Parathyroid adenoma (tissue), 2 donors: ENCODE results near the gene PARVB.

Source experiments
- H2AFZ ChIP-seq: fragments of 300-600 bp; sonication (generic); one replicate; pipeline ENCODE4 v1.7.0; 2017; ENCODE audit warnings: antibody characterized with exemption, mild to moderate bottlenecking
- H3K27ac ChIP-seq: fragments of 300-600 bp; sonication (generic); one replicate; pipeline ENCODE4 v1.7.0; 2017
- H3K27me3 ChIP-seq: fragments of 300-600 bp; sonication (generic); one replicate; pipeline ENCODE4 v1.7.0; 2017; ENCODE audit warnings: low read length; ENCODE audit not compliant: control insufficient read depth, insufficient read depth
- H3K36me3 ChIP-seq: fragments of 300-600 bp; sonication (generic); one replicate; pipeline ENCODE4 v1.7.0; 2017; ENCODE audit warnings: low read length; ENCODE audit not compliant: control insufficient read depth, insufficient read depth
- H3K4me1 ChIP-seq: fragments of 300-600 bp; sonication (generic); one replicate; pipeline ENCODE4 v1.7.0; 2017; ENCODE audit warnings: control low read depth
- H3K4me2 ChIP-seq: fragments of 300-600 bp; sonication (generic); one replicate; pipeline ENCODE4 v1.7.0; 2017; ENCODE audit warnings: low read length
- H3K4me3 ChIP-seq: fragments of 300-600 bp; sonication (generic); one replicate; pipeline ENCODE4 v1.7.0; 2017; ENCODE audit warnings: low read depth, low read length
- H3K79me2 ChIP-seq: fragments of 300-600 bp; sonication (generic); one replicate; pipeline ENCODE4 v1.7.0; 2017; ENCODE audit warnings: control low read depth
- H3K9ac ChIP-seq: fragments of 300-600 bp; sonication (generic); one replicate; pipeline ENCODE4 v1.7.0; 2017; ENCODE audit warnings: mild to moderate bottlenecking
- H3K9me3 ChIP-seq: fragments of 300-600 bp; sonication (generic); one replicate; pipeline ENCODE4 v1.7.0; 2017; ENCODE audit warnings: low read length; ENCODE audit not compliant: control insufficient read depth
- TF ChIP-seq, protein P1 (sequence below): fragments of 300-600 bp; sonication (generic); IDR thresholded peaks from one replicate; pipeline ENCODE4 v1.7.0; 2017; ENCODE audit warnings: antibody characterized with exemption, mild to moderate bottlenecking
- donor health status: primary hyperparathyroidism.

The PARVB gene

DNA sequence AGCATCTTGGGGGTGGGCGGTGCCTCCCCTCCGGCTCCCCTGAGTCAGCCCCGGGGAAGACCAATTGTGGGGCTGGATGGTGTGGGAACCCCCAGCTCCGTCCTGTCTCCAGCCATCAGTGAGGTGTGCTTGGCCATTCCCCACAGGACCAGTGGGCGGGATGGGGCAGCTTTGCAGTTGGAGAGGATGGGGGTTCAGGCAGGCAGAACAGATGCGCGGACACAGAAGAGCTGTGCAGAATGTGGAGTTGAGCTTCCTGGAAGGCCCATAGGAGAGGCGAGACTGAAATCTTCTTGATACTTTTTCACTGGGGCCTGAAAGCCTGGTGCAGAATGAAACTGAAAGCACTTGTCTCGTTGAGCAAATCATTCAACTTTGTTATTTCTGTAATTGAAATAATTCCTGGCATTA, 23.8 kb downstream of the PARVB start:
- Histone ChIP-seq H2AFZ (no peak overlapping the region), H3K36me3 (no peaks in the 10 kb centered on the region), H3K27me3 (no peaks in the 10 kb centered on the region), H3K4me2 (no peak overlapping the region), H3K79me2 (no peaks in the 10 kb centered on the region), H3K4me3 (no peak overlapping the region), H3K9me3 (no peaks in the 10 kb centered on the region), H3K27ac (no peak overlapping the region), H3K9ac (no peak overlapping the region), H3K4me1 (no peaks in the 10 kb centered on the region)
- TF ChIP-seq, protein P1, sequence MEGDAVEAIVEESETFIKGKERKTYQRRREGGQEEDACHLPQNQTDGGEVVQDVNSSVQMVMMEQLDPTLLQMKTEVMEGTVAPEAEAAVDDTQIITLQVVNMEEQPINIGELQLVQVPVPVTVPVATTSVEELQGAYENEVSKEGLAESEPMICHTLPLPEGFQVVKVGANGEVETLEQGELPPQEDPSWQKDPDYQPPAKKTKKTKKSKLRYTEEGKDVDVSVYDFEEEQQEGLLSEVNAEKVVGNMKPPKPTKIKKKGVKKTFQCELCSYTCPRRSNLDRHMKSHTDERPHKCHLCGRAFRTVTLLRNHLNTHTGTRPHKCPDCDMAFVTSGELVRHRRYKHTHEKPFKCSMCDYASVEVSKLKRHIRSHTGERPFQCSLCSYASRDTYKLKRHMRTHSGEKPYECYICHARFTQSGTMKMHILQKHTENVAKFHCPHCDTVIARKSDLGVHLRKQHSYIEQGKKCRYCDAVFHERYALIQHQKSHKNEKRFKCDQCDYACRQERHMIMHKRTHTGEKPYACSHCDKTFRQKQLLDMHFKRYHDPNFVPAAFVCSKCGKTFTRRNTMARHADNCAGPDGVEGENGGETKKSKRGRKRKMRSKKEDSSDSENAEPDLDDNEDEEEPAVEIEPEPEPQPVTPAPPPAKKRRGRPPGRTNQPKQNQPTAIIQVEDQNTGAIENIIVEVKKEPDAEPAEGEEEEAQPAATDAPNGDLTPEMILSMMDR = no peak

DNA sequence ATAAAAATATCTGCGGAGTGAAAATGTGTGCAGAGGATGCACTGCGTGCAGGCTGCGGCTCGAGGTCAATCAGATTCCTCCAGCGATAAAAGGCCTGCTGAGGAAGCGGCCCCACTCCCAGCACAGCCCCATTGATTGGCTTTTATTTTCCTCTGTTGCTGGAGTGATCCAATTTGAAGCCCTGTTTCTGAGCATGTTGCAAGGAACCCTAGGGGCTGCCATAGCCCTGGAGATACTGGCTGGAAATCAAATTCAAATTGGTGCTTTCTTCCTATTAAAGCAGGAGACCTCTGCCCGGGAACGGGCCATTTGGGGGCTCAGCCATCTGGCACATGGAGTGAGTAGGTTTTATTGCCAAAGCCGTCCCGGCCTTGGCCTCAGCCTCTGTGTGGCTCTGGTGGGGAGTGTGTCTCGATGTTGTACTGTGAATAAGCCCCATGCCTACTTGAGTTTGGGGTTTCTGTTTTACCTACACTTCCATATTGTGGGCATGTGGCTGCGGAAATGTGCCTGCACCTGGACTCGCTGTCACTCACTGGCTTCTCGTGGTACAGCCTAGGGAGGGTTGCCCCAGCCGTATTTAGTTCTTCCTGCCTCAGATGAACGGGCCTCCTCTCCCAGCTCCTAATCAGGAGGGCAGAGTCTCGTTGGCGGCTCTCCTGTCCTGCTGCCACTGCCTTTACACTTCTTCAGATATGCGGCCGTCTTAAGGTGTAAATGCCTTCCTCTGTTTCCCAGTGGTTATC, 25.6 kb downstream of the PARVB start:
- Histone ChIP-seq H3K4me2 (no peak overlapping the region), H3K27ac (no peak overlapping the region), H3K27me3 (no peaks in the 10 kb centered on the region), H3K79me2 (no peaks in the 10 kb centered on the region), H2AFZ (no peak overlapping the region), H3K9me3 (no peaks in the 10 kb centered on the region), H3K4me1 (no peaks in the 10 kb centered on the region), H3K9ac (no peak overlapping the region), H3K36me3 (no peaks in the 10 kb centered on the region), H3K4me3 (no peak overlapping the region)
- TF ChIP-seq, protein P1 = no peak

DNA sequence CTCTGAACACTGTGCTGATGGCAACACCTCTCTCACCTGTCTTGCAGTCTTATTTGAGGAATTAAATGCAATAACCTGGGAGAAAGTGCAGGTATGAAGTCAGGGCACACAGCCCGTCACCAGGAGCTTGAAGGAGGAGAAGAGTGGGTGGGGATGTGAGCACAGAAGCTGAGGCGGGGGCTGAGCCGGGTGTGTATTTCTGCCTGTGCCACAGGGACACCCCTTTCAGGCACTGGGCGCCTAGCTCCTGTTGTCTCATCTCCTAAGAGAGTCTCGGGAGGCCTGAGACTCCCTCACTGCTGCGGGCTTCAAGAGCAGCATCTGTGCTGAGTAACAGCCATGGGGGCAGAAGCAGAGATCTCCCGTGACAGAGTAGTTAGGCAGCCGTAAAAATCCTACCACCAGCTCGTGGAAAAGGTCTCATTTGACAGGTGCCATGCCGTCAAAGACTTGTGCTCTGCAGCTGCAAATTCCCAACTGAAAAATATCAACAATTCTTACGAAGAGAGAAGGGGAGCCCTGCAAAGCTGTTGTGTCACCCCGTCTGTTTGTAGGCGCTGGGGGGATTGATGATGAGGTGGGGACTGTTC, 26.8 kb downstream of the PARVB start:
- TF ChIP-seq, protein P1 = no peak
- no peaks in the 10 kb centered on the region for H3K79me2 ChIP-seq
- H3K4me2 ChIP-seq = no peak overlapping the region
- no peaks in the 10 kb centered on the region for H3K9me3 ChIP-seq
- H2AFZ ChIP-seq = no peak overlapping the region
- no peaks in the 10 kb centered on the region for H3K4me1 ChIP-seq
- H3K27me3 ChIP-seq = no peaks in the 10 kb centered on the region
- H3K9ac ChIP-seq = no peak overlapping the region
- no peaks in the 10 kb centered on the region for H3K36me3 ChIP-seq
- no peak overlapping the region for H3K27ac ChIP-seq
- H3K4me3 ChIP-seq = no peak overlapping the region

DNA sequence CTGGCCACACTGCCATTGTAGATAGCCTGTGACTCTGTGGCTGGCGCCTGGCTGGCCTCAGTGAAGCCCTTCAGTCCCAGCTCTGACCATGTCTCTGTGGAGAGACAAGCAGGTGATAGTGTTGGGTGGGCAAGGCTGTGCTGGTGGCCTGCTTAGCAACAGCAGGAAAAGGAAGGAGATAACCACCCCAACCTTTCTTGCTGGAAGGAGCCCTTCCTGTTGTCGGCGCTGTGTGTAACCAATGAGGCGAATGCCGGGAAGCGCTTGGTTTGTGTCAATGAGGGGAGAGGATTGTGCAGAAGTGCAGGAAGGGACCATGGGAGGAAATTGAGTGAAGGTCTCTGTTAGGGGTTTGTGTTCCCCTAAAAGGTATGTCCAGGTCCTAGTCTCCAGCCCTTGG, 27.3 kb downstream of the PARVB start:
- Histone ChIP-seq H2AFZ (no peak overlapping the region), H3K79me2 (no peaks in the 10 kb centered on the region), H3K36me3 (no peaks in the 10 kb centered on the region), H3K27me3 (no peaks in the 10 kb centered on the region), H3K4me3 (no peak overlapping the region), H3K27ac (no peak overlapping the region), H3K4me2 (no peak overlapping the region), H3K9ac (no peak overlapping the region), H3K4me1 (no peaks in the 10 kb centered on the region), H3K9me3 (no peaks in the 10 kb centered on the region)
- TF ChIP-seq, protein P1 = no peak

DNA sequence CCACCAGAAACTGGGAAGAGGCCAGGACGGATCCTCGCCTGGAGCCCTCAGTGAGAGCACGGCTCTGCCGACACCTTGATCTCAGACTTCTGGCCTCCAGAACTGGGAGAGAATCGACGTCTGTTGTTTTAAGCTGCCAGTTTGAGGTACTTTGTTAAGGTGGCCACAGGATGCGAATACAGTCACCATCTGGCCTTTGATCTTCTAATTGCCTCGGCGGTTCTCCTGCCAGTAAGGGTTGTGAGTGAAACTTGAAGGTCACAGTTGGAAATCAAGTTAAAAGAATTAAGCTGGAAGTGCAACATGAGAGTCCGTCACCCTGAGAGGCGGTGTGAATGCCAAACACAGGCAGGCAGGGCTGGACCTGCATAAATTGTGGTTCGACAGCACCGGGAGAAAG, 27.9 kb downstream of the PARVB start:
- Histone ChIP-seq H3K9ac (no peak overlapping the region), H3K27me3 (no peaks in the 10 kb centered on the region), H3K4me2 (no peak overlapping the region), H3K4me3 (no peak overlapping the region), H3K79me2 (no peaks in the 10 kb centered on the region), H3K9me3 (no peaks in the 10 kb centered on the region), H3K27ac (no peak overlapping the region), H3K36me3 (no peaks in the 10 kb centered on the region), H2AFZ (no peak overlapping the region), H3K4me1 (no peaks in the 10 kb centered on the region)
- TF ChIP-seq, protein P1 = no peak
